Measurements from ENCODE around the gene RAP1GAP2. TPM values are rescaled to one million over a fixed set of nuclear protein-coding genes. Genes with fewer than 3 reads are reported as not detected.

Gene RAP1GAP2
- total and polyA plus RNA-seq, 10 donors, result 1.2 to 32.7 (median 14.1) TPM

DNA sequence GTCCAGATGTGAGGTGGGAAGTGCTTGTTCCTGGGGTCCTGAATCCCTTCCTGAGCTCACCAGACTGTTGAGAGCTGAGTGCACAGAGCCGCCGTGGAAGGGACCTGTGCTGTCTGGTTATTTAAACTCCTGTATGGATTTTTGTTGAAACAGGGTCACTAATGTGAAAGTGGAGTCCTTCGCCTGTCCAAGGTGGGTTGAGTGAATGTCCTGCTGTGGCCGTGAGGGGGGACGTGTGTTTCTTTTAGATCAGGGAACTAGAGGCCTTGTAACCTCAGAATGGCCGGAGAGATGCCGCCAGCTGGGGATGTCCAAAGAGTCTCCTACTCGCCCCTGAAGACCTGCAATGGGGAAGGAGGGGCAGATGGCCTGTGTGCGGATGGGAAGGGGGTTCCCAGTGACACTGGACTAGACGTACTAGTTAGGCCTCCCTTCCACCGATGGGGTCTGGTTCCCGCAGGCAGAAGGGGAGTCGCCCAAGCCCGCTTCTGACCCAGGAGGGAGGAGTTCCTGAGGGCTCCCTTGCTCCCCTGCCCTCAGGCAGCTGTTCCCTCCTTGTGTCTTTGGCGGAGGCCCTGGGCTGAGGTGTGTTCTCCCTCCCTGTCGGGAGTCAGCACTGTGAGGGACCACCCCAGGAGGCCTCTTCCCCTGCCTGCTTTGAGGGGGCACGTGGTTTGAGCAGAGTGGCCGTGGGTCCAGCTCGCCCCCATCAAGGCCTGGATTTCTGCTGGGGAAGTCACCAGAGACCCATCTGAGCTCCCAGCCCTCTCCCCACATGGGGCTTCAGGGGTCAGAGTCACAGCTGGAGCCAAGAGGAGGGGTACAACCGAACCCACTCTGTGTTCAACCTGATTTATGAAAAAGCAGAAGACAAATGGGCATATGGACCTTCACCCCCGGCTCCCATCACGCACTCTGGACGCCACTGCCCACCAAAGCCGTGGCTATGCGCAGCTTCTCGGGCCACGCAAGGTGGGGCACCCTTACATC is 236.3 kb downstream of the RAP1GAP2 start:
- H3K36me3 ChIP-seq, result peaks cover 0 to 57% (median 0%) of the 10 kb centered on the region in 6 donors
- WGBS, 5 donors, result 85 to 92% (median 90%) methylated on average over 20 to 27 of the region's 27 CpGs
- H3K27me3 ChIP-seq (replicated peaks in 1 of 7), result peaks cover 0 to 20% (median 0%) of the 10 kb centered on the region in 7 donors
- DNase-seq, result peak; percentile 58
- intact Hi-C loops (cut with DNase I; ENCODE audit: low total_unique reads), result no loop called here
- H3K4me3 ChIP-seq, result no peak overlapping the region
- TF ChIP-seq, protein P1, sequence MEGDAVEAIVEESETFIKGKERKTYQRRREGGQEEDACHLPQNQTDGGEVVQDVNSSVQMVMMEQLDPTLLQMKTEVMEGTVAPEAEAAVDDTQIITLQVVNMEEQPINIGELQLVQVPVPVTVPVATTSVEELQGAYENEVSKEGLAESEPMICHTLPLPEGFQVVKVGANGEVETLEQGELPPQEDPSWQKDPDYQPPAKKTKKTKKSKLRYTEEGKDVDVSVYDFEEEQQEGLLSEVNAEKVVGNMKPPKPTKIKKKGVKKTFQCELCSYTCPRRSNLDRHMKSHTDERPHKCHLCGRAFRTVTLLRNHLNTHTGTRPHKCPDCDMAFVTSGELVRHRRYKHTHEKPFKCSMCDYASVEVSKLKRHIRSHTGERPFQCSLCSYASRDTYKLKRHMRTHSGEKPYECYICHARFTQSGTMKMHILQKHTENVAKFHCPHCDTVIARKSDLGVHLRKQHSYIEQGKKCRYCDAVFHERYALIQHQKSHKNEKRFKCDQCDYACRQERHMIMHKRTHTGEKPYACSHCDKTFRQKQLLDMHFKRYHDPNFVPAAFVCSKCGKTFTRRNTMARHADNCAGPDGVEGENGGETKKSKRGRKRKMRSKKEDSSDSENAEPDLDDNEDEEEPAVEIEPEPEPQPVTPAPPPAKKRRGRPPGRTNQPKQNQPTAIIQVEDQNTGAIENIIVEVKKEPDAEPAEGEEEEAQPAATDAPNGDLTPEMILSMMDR (IDR thresholded peaks at IDR 0.05 in 8 of 11, conservative IDR thresholded peaks at IDR 0.05 in 3 of 11), result no peak
- H3K27ac ChIP-seq, result no peak overlapping the region
- no peaks in the 10 kb centered on the region for H3K9me3 ChIP-seq
- H3K4me1 ChIP-seq, result peaks cover 0 to 9% (median 1%) of the 10 kb centered on the region in 6 donors

DNA sequence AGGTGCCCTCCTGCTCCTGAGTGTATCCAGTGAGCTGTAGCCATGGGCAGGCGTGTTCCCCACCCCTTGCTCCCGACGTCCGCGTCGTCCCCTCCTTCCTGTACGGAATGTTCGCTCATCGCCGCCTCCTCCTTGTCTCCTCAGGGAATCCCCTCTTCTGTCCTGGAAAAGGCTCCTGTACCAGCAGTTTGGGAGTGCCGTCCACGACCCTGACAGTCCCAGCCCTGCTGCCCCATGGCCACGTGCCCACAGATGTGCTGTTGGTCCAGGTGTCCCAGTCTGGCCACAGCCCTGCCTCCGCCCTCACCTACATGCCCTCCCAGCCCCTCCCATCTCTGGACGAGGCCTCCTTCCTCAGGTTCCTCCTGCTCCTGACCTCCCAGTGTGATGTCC is 237.0 kb downstream of the RAP1GAP2 start:
- intact Hi-C loops (cut with DNase I; ENCODE audit: low total_unique reads), result no loop called here
- H3K36me3 ChIP-seq, result peaks cover 0 to 50% (median 0%) of the 10 kb centered on the region in 6 donors
- no peak overlapping the region for H3K4me3 ChIP-seq
- WGBS, 5 donors, result 85 to 94% (median 89%) methylated on average over 15 of the region's 15 CpGs
- TF ChIP-seq POLR2A (IDR thresholded peaks at IDR 0.05), result no peak
- TF ChIP-seq, protein P1 (IDR thresholded peaks at IDR 0.05 in 8 of 11, conservative IDR thresholded peaks at IDR 0.05 in 3 of 11), result no peak
- no peak for TF ChIP-seq POLR2AphosphoS5 (IDR thresholded peaks at IDR 0.05)
- peaks cover 0 to 23% (median 0%) of the 10 kb centered on the region in 7 donors for H3K27me3 ChIP-seq (replicated peaks in 1 of 7)
- peaks cover 0 to 9% (median 1%) of the 10 kb centered on the region in 6 donors for H3K4me1 ChIP-seq
- H3K27ac ChIP-seq, result no peak overlapping the region
- no peaks in the 10 kb centered on the region for H3K9me3 ChIP-seq
- peak; percentile 58 for DNase-seq

DNA sequence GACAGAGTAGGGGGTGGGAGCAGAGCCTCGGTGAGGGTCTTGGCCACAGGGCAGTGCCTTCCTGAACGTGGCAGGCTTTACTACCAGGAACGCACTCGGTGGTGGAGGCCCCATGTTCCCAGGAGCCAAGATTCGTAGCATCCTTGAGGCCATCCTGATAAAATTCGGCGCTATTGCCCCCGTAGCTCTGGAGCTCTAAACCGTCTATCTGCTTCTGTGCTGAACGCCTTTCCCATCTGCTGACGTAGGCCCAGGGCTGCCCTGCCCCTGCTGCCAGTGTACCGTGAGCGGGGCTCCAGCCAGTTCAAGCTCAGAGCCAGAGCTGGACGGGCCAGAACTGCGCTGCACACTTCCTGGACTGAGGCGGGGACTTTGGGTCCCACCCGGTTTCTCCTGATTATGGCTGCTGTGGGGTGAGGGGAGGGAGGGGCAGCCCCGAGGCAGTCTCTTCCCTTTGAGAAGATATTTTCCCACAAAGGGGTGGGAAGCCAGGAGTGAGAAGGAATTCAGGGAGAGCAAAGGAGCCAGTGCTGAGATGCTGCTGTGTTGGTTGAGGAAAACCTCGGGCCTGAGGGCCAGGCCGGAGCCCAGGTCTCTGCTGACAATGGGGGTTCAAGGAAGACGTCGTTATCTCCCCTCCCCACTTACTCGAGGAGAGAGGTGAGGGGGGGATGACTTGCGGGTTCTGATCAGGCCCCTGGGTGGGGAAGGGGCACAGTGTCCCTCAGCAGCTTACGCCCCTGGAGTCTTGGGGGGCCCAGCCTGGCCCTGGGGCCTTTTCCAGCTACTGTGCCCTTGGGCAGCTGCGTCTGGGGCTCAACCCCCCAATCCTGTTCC is 237.7 kb downstream of the RAP1GAP2 start:
- WGBS, 5 donors, result 80 to 91% (median 82%) methylated on average over 16 to 26 of the region's 26 CpGs
- H3K4me3 ChIP-seq, result no peak overlapping the region

DNA sequence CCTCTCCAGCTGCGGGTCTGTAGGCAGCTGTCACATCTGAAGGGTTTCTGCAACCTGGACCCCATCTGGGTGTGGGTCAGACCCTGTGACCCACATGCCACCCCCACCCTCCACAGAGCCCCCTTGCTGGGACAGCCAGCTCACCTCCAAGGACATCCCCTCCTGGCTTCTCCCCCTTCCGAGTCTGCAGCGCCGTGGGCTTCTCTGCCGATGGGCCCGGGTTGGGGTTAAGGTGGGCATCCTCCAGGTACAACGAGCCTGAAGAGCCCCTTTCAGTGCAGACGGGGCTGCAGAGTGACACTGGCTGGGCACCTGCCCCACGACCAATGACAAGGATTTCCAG is 238.3 kb downstream of the RAP1GAP2 start:
- TF ChIP-seq POLR2AphosphoS5 (IDR thresholded peaks at IDR 0.05) (no peak), POLR2A (IDR thresholded peaks at IDR 0.05) (no peak)
- TF ChIP-seq, protein P1 (IDR thresholded peaks at IDR 0.05 in 8 of 11, conservative IDR thresholded peaks at IDR 0.05 in 3 of 11), result no peak
- Histone ChIP-seq H3K4me3 (no peak overlapping the region), H3K36me3 (peaks cover 0 to 37% (median 0%) of the 10 kb centered on the region in 6 donors), H3K9me3 (no peaks in the 10 kb centered on the region), H3K27ac (no peak overlapping the region), H3K27me3 (replicated peaks in 1 of 7) (peaks cover 0 to 27% (median 0%) of the 10 kb centered on the region in 7 donors), H3K4me1 (peaks cover 0 to 18% (median 1%) of the 10 kb centered on the region in 6 donors)
- intact Hi-C loops (cut with DNase I; ENCODE audit: low total_unique reads), result no loop called here
- 82 to 96% (median 85%) methylated on average over 8 to 9 of the region's 9 CpGs for WGBS, 5 donors
- DNase-seq, result peak; percentile 63

More for the DNA sequence above, 237.7 kb downstream of the RAP1GAP2 start:
- peaks cover 0 to 43% (median 0%) of the 10 kb centered on the region in 6 donors for H3K36me3 ChIP-seq
- no peaks in the 10 kb centered on the region for H3K9me3 ChIP-seq
- intact Hi-C loops (cut with DNase I; ENCODE audit: low total_unique reads), result no loop called here
- peak; percentile 54 for DNase-seq
- H3K27ac ChIP-seq, result no peak overlapping the region
- H3K27me3 ChIP-seq (replicated peaks in 1 of 7), result peaks cover 0 to 27% (median 0%) of the 10 kb centered on the region in 7 donors
- peaks cover 0 to 12% (median 1%) of the 10 kb centered on the region in 6 donors for H3K4me1 ChIP-seq
- TF ChIP-seq POLR2AphosphoS5 (IDR thresholded peaks at IDR 0.05) (no peak), POLR2A (IDR thresholded peaks at IDR 0.05) (no peak)

Data from spleen (tissue), 11 donors.